AG08395 (cell line): ENCODE data around the gene SPATA32.

Experiments
- DNase-seq: peaks from one replicate; pipeline ENCODE4 v3.0.0; 2012; ENCODE audit warnings: mixed read lengths, low spot score

SPATA32 gene

GRCh38 chr17:45293413-45294211 is 31.7 kb upstream of the SPATA32 start:
- peak; percentile 89 for DNase-seq

GRCh38 chr17:45292696-45293412 is 31.0 kb upstream of the SPATA32 start:
- DNase-seq: no peak

- DNase-seq: no peak
Measured at GRCh38 chr17:45291171-45291805, 29.4 kb upstream of the SPATA32 start.

GRCh38 chr17:45290269-45290765 is 28.4 kb upstream of the SPATA32 start:
- no peak for DNase-seq

GRCh38 chr17:45289301-45290268 is 27.7 kb upstream of the SPATA32 start:
- DNase-seq: no peak

- no peak for DNase-seq
Measured at GRCh38 chr17:45288825-45289224, 26.9 kb upstream of the SPATA32 start.

GRCh38 chr17:45287526-45288500 is 25.9 kb upstream of the SPATA32 start:
- no peak for DNase-seq

- no peak for DNase-seq
Measured at GRCh38 chr17:45286286-45286685, 24.4 kb upstream of the SPATA32 start.

GRCh38 chr17:45284176-45285140 is 22.6 kb upstream of the SPATA32 start:
- DNase-seq: no peak

GRCh38 chr17:45283711-45284110 is 21.8 kb upstream of the SPATA32 start:
- no peak for DNase-seq

- DNase-seq: no peak
Measured at GRCh38 chr17:45282683-45283644, 21.1 kb upstream of the SPATA32 start.

- no peak for DNase-seq
Measured at GRCh38 chr17:45279898-45280297, 18.0 kb upstream of the SPATA32 start.

GRCh38 chr17:45277992-45278391 is 16.1 kb upstream of the SPATA32 start:
- no peak for DNase-seq

GRCh38 chr17:45277216-45277849 is 15.4 kb upstream of the SPATA32 start:
- peak; percentile 83 for DNase-seq

- no peak for DNase-seq
Measured at GRCh38 chr17:45276031-45276430, 14.1 kb upstream of the SPATA32 start.

GRCh38 chr17:45274033-45274432 is 12.1 kb upstream of the SPATA32 start:
- no peak for DNase-seq

- DNase-seq: no peak
Measured at GRCh38 chr17:45273551-45273957, 11.7 kb upstream of the SPATA32 start.
